ENCODE data around the gene SLC29A2. TPM values are rescaled to one million over a fixed set of nuclear protein-coding genes. Genes with fewer than 3 reads are reported as not detected.

The SLC29A2 gene
- total RNA-seq, 1 donor from 2014 or later, result 7.9 TPM

DNA sequence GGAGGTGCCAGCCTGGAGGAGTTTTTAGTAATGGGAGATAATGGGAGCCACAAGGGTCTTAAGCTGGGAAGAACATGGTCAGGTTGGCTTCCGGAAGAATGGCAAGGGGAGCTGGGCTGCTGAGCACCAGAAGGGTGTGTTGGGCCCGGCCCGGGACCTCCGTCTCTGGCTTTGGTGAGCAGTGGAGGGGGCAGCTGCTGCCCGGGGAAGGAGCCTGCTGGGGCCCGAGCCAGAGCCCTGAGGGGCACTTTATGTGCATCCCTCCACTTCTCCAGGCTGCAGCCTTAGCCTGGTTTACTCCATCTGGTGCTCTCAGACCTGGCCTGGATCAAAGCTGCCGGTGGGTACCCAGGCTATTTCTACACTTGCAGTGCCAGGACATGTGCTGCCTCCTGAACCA is 40.5 kb upstream of the SLC29A2 start:
- H3K36me3 Mint-ChIP-seq (ENCODE audit: low read depth), result no peaks in the 10 kb centered on the region
- no peak for TF ChIP-seq CTCF (IDR thresholded peaks at IDR 0.05)
- H3K9me3 Mint-ChIP-seq (ENCODE audit: low read depth), result no peaks in the 10 kb centered on the region
- no peak for DNase-seq (ENCODE audit: low spot score)
- no peak overlapping the region for H3K27ac Mint-ChIP-seq (ENCODE audit: unreplicated experiment)
- peaks cover 42% of the 10 kb centered on the region for H3K4me1 Mint-ChIP-seq (ENCODE audit: low read depth)
- no peak overlapping the region for H3K4me3 Mint-ChIP-seq (ENCODE audit: unreplicated experiment)
- H3K27me3 Mint-ChIP-seq (ENCODE audit: low read depth), result peaks cover 2% of the 10 kb centered on the region

DNA sequence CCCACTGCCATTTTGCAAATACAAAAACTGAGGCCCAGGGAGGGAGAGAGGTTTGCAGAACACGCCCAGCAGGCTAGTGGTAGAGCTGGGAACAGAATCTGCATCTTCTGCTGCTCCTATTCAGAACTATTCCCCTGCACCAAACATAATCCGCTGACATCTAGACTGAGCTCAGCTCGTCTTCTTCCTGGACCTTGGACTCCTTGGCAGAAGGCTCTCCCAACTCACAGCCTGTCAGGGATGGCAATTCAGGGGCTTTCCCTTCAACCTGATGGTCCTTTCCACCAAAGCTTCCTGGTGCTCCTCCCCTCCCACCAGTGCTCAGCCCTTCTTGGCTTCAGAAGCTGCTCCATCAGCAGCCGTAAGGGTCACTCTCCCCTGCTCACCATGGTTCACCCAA is 39.8 kb upstream of the SLC29A2 start:
- Mint-ChIP-seq H3K4me3 (ENCODE audit: unreplicated experiment) (peak overlapping the region; percentile 20), H3K9me3 (ENCODE audit: low read depth) (no peaks in the 10 kb centered on the region)
- no peak for TF ChIP-seq CTCF (IDR thresholded peaks at IDR 0.05)

GRCh38 chr11:66410191-66410590 is 38.6 kb upstream of the SLC29A2 start:
- peaks cover 36% of the 10 kb centered on the region for H3K4me1 Mint-ChIP-seq (ENCODE audit: low read depth)
- H3K9me3 Mint-ChIP-seq (ENCODE audit: low read depth), result no peaks in the 10 kb centered on the region
- H3K36me3 Mint-ChIP-seq (ENCODE audit: low read depth), result no peaks in the 10 kb centered on the region
- H3K27me3 Mint-ChIP-seq (ENCODE audit: low read depth), result peaks cover 16% of the 10 kb centered on the region
- H3K27ac Mint-ChIP-seq (ENCODE audit: unreplicated experiment), result no peak overlapping the region
- TF ChIP-seq CTCF (IDR thresholded peaks at IDR 0.05), result no peak
- no peak for DNase-seq (ENCODE audit: low spot score)
- peak overlapping the region; percentile 12 for H3K4me3 Mint-ChIP-seq (ENCODE audit: unreplicated experiment)

More for the DNA sequence above, 39.8 kb upstream of the SLC29A2 start:
- DNase-seq (ENCODE audit: low spot score), result no peak
- H3K27me3 Mint-ChIP-seq (ENCODE audit: low read depth), result peaks cover 5% of the 10 kb centered on the region
- H3K36me3 Mint-ChIP-seq (ENCODE audit: low read depth), result no peaks in the 10 kb centered on the region
- peaks cover 36% of the 10 kb centered on the region for H3K4me1 Mint-ChIP-seq (ENCODE audit: low read depth)
- no peak overlapping the region for H3K27ac Mint-ChIP-seq (ENCODE audit: unreplicated experiment)

DNA sequence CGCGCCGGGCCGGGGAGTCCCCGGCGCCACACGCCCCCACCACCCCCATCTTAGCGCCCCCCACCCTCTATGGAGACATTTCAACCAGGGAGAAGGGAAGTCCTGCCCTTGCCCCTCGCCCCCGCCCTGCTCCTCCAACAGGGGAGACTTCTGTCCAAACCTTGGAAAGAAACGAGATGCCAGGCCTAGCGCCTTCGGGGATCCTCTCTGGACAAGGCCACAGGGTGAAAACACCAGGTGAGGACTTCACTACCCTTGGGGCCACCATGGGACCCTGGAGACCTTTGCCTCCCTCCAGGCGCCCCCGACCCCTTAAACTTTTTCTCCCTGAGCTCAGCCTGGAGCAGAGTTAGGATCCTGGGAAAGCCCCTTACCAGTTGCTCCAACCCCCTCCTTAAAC is 37.7 kb upstream of the SLC29A2 start:
- H3K27me3 Mint-ChIP-seq (ENCODE audit: low read depth), result peaks cover 25% of the 10 kb centered on the region
- TF ChIP-seq CTCF (IDR thresholded peaks at IDR 0.05), result no peak
- no peak overlapping the region for H3K27ac Mint-ChIP-seq (ENCODE audit: unreplicated experiment)
- no peaks in the 10 kb centered on the region for H3K36me3 Mint-ChIP-seq (ENCODE audit: low read depth)
- H3K9me3 Mint-ChIP-seq (ENCODE audit: low read depth), result no peaks in the 10 kb centered on the region
- no peak for DNase-seq (ENCODE audit: low spot score)
- no peak overlapping the region for H3K4me3 Mint-ChIP-seq (ENCODE audit: unreplicated experiment)
- H3K4me1 Mint-ChIP-seq (ENCODE audit: low read depth), result peaks cover 33% of the 10 kb centered on the region

GRCh38 chr11:66408488-66409214 is 37.1 kb upstream of the SLC29A2 start:
- Mint-ChIP-seq H3K36me3 (ENCODE audit: low read depth) (no peaks in the 10 kb centered on the region), H3K4me1 (ENCODE audit: low read depth) (peaks cover 31% of the 10 kb centered on the region), H3K27me3 (ENCODE audit: low read depth) (peaks cover 29% of the 10 kb centered on the region), H3K27ac (ENCODE audit: unreplicated experiment) (no peak overlapping the region), H3K9me3 (ENCODE audit: low read depth) (no peaks in the 10 kb centered on the region), H3K4me3 (ENCODE audit: unreplicated experiment) (peak overlapping the region; percentile 71)
- DNase-seq (ENCODE audit: low spot score), result peak; percentile 93
- peak; percentile 100 for TF ChIP-seq CTCF (IDR thresholded peaks at IDR 0.05)

Data from chondrocyte (in vitro differentiated cells).